ENCODE data around the gene IMMP2L.

DNA sequence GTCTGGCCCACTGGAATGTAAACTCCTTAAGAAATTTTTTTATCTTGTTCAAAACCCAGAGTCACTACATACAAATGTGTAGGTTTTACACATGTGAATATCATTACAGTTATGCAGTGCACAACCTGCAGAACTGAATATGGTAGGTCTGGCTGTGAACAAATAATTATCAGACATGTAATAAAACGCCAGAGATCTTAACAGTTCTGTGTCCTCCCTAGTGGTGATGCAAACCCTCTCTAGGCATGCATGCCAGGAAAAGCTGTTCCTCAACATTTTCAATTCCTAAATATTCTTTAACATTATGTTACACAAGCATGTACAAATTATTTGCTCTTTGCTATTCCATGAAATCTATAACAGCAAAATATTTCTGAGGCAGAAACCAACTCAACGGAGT lies 124.6 kb downstream of the IMMP2L start:
- TF ChIP-seq CTCF (conservative IDR thresholded peaks at IDR 0.05; ENCODE audit: low read depth, low read length): no peak
- TF ChIP-seq EZH2 (IDR thresholded peaks at IDR 0.05; ENCODE audit: low read length, unreplicated experiment): no peak
- TF ChIP-seq EZH2phosphoT487 (IDR thresholded peaks at IDR 0.05; ENCODE audit: borderline replicate concordance, low read length): no peak
